LHCN-M2 (cell line): Measurements from ENCODE around the gene PEX5L. TPM values are rescaled to one million over a fixed set of nuclear protein-coding genes. Genes with fewer than 3 reads are reported as not detected.

Experiments
- DNase-seq: peaks from one replicate; pipeline ENCODE4 v3.0.0-alpha.2; 2012; ENCODE audit warnings: low read depth
- total RNA-seq: library from RNA; depleted of rRNA; stranded (reverse); fragments of >200 nt; gene quantifications from 2 replicates; pipeline ENCODE4 v1.2.3, GENCODE V29; 2014

Gene PEX5L
- total RNA-seq, 1 experiment from 2014 or later: under 0.01 TPM

- DNase-seq: no peak
Measured at GRCh38 chr3:179896507-179896906, 140.2 kb downstream of the PEX5L start.

DNA sequence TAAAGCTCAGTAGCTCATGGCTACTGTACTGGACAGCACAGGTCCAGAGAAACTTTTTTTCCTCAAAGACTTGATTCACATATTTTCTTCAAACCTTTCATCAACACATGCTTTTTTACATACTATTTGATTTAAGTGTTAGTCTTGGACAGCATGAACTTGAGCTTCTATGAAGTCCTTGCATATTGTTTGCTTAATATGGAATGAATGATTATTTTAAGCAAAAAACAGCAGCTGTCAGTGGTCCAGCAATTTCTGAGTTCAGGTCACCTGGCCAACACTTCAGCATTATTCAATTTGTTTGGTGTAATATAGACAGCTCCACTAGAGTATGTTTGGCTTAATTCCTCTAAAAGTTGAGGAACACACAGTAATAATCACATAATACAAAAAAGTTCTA lies 141.4 kb downstream of the PEX5L start:
- no peak for DNase-seq

DNA sequence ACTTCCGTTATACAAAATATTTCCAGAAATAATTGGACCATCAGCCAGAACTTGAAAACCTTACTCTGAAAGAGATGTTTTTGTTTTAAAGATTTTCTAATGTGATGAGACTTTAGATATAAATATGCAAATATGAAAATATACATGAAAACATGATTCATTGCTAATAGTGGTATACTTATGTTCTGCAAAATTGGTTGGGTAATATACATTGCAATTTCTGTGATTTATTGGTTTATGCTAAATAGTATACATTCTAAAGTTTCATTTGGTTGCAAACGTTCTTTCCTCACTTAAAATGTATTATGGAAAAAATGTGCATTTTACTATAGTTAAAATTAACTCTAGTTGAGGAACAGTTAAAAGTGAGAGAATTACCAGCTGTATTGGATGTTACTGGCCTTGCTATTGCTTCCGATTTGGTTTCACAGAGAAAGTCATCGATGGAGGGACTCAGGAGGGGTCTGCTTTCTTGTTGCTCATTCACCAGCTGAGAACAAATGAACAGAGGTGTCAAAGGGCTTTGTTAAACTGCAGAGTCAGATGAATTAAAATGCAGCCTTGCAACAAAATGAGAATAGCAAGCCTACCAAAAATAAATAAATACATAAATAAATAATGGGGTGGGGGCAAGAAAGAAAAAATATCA lies 149.3 kb downstream of the PEX5L start:
- no peak for DNase-seq

DNA sequence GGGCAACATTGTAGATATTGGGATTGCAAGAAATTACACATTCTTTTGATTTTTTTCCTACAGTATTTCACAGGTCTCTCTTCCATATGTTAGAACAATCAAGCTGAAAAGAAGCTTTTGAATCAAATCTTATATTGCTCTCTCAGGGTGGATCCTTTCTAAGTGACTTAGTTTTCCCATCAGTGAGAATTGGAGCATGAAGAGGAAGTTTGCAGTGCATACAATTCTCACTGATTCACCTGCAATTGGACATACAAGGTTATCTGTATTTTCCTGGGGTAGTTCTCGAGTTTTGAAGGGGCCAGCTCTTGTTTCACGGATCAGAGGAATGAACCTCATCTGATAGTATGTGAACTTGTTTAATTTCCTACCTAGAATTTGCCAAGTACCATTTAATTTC lies 150.8 kb downstream of the PEX5L start:
- DNase-seq: no peak

- DNase-seq: no peak
Measured at GRCh38 chr3:179884136-179884535, 152.6 kb downstream of the PEX5L start.

GRCh38 chr3:179882292-179882691 lies 154.4 kb downstream of the PEX5L start:
- no peak for DNase-seq

DNA sequence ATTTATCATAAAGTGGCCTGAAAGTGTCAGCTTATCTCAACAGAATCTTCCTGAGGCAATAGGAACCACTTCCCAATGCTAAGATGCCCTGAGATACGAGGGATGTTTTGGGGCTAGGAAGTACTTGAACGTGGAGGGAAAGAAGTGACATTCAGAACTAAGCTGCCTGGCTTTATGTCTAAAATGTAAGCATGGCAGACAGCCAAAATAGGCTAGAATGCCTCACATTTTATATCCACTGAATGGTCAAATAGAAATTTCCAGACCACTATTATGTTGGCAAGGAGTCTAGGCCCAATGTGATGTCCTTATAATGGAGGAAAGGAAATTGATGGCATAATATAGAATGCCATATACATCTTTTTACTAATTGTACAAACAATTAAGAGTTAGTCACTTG lies 154.9 kb downstream of the PEX5L start:
- DNase-seq: no peak

DNA sequence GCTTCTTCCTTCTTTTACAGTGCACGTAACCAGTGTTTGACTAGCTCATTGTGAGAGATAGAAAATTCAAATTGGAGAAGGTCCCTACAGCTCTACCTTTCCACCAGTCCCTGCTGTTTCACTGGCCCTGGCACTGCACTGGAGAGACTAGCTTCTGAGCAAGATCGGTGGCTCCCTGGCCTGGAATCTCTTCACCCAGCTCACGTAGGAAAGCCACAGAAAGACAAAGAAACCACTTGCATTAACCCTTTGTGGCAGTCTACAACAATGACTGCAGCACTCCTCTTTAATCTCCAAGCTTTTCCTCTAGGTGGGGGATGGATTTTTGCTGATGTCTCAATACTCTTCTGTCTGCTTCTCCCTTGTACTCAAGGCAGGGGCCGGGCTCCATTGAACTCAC lies 155.9 kb downstream of the PEX5L start:
- no peak for DNase-seq

DNA sequence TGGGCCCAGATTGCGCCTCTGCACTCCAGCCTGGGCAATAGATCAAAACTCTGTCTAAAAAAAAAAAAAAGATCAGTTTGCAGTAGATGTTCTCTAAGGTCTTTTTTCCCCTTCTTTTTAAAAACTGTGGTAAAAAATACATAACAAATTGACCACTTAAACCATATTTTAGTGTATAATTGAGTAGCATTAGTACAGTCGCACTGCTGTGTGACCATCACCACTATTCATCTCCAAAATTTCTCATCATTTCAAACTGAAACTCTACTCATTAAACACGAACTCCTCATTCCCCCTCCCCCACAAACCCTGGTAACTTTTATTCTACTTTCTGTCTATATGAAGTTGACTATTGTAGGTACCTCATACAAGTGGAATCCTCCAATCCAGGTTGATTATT lies 160.3 kb downstream of the PEX5L start:
- DNase-seq: no peak

- no peak for DNase-seq
Measured at GRCh38 chr3:179872842-179873241, 163.9 kb downstream of the PEX5L start.

GRCh38 chr3:179871782-179872181 lies 165.0 kb downstream of the PEX5L start:
- DNase-seq: no peak

- no peak for DNase-seq
Measured at GRCh38 chr3:179868715-179869114, 168.0 kb downstream of the PEX5L start.

GRCh38 chr3:179867961-179868360 lies 168.8 kb downstream of the PEX5L start:
- no peak for DNase-seq

DNA sequence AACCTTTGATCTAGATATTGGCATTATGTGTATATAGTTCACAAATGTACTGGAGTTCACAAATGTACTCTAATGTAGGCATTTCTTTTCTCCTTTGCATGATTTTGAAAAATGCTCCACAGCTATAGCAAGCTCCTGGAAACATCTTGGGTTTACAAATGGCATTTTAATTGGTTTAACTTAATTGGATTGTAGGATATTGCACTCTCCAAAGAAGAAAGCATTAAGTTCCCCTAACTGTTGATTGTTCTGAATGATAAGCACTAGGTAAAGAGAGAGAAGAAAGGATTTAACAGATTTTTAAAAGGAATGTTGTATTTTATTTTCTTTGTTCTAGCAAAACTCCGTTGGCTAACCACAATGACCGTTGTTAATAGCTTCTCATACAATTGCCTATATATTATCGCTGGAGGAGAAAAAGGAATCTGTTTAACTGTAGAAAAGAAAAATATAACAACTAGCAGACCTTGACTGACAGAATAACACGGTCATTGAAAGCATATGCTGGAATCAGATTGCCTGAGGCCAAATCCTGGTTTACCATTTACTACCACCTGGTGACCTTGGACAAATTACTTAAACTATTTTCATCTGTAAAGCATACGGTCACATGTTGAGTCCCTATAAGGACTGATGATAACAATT lies 170.8 kb downstream of the PEX5L start:
- no peak for DNase-seq

DNA sequence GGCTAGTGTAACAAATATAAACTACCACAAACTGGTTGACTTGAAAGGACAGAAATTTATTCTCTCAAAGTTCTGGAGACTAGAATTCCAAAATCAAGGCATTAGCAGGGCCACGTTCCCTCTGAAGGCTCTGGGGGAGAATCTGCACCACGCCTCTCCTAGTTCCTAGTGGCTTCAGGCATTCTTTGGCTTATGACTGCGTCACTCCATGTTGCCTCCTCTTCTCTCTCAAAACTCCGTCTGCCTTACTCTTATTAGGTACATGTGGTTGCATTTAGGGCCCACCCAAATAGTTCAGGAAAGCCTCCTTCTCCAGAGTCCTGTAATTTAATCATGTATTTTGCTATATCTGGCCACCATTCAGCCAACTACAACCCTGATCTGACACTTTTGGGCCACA lies 174.8 kb downstream of the PEX5L start:
- DNase-seq: no peak

DNA sequence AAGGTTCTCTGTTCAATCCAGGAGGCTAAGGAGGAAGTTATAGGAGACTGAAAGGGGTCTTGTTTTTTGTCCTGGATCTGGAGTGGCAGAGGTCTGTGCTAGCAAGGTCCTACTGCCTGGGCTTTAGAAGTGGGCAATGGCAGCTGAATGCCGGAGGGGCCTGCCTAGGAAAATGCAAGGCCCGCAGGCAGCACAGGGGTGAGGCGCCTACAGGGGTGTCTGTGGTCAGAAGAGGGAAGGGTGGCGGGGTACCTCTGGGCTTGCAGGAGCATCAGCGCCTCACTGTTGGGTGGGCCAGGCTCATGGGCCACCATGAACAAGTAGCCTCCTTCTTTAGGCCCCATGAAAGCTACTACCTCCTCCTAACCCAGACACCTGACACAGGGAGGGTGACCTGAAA lies 175.4 kb downstream of the PEX5L start:
- no peak for DNase-seq

DNA sequence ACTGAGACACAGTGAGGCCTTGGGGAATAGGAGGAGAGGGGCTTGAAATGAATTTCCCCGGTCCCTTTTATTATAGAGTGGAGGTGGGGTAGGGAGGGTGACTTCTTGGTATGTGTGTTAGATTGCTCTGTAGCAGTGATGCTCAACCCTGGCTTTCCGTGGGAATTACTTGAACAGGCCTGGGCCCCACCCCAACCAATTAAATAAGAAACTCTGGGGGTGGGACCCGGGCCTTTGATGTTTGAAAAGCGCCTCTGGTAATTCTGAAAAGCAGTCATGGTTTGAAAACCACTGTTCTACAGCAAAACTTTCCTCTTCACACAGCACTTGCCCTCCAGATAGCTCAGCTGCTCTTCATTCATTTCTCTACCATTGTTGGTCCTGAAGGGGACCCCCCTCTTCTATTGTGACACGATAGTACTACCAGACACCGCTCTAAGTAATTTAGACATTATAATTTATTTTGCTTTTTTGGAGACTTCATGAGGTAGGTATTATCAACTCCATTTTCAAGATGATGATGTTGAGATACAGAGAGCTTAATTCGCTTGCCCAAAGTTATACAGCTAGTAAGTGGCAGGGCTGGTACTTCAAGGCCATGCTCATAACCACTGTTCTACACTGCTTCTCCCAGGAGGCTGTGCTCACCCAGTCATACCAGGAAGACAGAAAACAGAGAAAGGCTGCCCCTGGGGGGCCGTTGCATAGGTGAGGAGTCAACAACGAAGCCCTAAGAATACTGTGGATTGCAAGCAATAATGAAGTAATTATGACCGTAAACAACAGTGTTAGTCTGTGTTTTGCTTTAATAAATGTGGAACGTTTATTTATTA lies 176.2 kb downstream of the PEX5L start:
- no peak for DNase-seq

DNA sequence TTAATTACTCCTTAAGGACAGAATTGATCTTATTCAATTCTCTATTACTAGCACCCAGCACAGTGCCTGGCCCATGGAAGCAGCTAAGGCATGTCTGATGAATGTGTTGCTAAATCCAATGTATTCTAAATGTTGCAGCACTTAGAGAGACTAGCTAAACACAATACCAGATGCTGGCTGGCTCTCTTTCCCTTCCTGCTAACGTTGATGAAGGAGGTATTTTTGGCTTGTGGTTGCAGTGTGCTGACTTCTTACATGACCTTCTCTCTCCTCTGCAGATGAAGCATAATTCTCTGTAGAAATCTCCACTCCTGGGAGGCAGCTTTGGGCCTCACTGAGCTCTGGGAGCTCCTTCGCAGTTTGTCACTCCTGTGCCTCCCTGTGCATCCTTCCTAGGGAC lies 183.6 kb downstream of the PEX5L start:
- DNase-seq: peak; percentile 12

GRCh38 chr3:179852142-179852905 lies 184.4 kb downstream of the PEX5L start:
- DNase-seq: peak; percentile 8

GRCh38 chr3:179848711-179849110 lies 188.0 kb downstream of the PEX5L start:
- DNase-seq: no peak

DNA sequence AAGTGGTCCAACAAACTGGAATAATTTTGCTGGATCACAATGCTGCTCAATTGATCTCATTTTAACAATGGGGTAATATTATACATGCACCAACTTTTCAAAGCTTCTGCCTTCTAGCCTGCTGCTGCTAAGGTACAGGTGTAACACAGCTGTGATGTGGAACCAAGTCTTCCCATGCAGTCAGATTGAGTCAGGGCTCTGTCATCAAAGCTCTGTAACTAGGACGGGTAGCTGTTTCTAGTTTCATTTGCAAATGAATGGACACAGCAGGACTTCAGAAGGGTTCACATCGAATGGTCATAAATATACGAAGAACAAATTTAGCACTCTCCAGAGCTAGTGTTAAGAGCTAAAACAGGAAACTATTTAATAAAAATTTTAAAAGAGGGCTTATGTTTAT lies 194.7 kb downstream of the PEX5L start:
- DNase-seq: no peak

GRCh38 chr3:179840985-179841384 lies 195.8 kb downstream of the PEX5L start:
- DNase-seq: peak; percentile 42
